ENCODE measurements around the gene EXD2.
"Not testable (repeated sequence)": the region's sequence is repeated elsewhere in the genome, so short reads cannot be mapped to it uniquely, and the experiment has no call there.

The EXD2 gene

DNA sequence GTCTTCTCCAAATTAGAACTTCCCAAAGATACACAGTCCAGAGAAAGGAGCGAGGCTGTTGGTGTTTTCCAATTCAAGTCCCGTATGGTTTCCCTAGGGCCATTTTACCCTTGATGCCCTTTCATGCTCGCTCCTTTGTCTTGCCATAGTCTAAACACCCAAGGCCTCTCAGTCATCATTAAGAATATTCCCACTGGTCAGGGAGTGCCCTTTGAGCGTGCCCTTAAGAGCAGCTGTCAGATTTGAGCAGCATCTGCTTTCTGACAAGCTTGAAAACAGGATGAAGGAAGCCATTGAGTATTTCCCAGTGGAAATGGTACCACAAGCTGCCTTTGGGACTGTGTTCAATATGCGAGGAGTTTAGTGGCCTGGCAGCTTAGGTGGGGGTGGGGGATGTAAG lies 58.3 kb downstream of the EXD2 start:
- DNase-seq (ENCODE audit: low read depth, low spot score): no peak

DNA sequence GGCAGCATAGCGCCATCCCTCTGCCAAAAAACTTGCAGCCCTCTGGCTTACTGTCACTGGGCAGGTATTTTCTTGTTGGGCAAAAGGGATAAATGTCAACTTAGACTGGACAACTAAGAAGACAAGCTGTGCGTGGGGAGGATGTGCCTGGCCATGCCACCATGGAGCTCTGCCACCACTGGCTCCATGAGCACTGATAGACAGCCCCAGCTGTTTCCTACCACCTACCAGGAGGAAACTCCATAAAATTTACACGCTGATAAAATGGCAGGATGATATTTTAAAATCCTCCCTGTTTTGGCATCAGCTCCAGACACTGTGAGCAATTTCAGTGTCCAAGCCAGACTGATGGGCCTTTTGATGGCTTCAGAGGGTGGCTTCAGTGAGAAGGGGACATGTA lies 61.6 kb downstream of the EXD2 start:
- no peak for DNase-seq (ENCODE audit: low read depth, low spot score)

DNA sequence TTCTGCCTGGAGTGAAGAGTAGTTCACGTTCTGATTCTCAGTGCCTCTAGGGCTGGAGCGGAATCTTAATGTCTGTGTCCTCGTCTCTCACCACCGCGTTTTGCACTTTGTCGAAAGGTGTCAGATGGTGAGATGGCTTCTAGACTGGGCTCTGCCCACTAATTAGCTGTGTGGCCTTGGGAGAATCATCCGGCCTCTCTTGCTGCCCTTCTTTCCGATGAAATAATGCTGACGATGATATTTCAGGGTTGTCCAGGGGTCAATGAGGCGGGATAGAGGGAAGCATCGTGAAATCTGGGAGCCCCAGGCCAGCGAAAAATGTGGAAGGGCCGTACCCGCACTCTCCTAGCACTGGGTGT lies 67.8 kb downstream of the EXD2 start:
- DNase-seq (ENCODE audit: low read depth, low spot score): no peak

DNA sequence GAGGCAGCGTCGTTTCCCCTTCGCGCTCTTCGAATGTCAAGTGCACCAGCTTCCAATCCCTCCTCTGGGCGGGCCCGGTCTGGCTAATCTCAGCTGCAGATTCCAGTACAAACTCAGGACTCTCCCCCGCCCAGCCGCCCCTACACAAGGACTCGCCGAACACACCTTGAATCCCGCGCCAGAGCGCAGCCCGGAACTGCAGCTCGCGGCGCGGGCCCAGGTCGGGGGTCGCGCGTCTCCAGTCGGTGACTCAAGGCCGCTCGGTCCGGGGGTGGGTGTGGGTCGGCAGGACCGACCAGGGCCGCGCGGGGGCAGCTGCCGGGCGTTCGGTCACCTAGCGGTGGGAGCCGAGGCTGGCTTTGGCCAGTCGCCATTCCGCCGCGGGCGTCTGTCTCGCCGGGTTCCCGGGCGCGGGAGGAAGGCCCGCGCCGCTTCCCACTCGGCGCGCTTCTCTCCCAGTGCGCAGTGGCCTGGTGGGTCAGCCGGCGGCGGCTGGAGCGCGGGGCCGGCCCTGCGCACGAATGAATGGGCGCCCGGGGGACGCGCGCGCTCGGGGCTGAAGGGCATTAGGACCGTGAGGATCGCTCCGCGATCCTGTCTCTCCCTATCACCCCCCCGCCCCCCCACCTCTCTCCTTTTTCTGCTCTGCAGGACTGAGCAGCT lies 68.4 kb downstream of the EXD2 start, which contains the start of gene GALNT16:
Gene GALNT16 (plus strand): TSS at position 632 of the 663 bp plus-strand sequence. CDS start 133 bp downstream, outside the sequence.
- DNase-seq (ENCODE audit: low read depth, low spot score): peak; percentile 55

DNA sequence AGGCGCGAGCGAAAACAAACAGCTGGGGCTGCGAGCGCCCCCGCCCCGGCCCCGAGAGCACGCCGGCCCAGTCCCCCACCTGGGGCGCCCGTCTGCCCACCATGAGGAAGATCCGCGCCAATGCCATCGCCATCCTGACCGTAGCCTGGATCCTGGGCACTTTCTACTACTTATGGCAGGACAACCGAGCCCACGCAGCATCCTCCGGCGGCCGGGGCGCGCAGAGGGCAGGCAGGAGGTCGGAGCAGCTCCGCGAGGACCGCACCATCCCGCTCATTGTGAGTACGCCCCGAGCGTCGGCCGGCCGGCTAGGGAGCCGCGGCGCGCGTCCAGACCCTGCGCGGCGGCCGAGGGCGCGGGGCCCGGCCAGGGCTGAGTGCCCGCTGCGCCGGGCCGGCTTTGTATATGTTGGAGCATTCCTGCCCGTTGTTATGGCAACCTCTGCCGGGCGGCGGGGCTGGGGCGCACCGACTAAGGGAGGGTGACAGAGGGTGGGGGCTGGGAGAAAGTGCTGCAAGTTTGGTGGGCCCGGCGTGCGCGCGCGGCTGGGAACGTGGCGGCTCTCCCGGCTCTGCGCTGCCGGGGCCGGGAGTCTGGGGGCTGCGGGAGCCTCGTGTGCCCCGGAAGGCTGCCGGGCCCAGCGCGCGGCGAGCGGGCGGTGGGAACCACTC lies 69.0 kb downstream of the EXD2 start:
- peak; percentile 38 for DNase-seq (ENCODE audit: low read depth, low spot score)

DNA sequence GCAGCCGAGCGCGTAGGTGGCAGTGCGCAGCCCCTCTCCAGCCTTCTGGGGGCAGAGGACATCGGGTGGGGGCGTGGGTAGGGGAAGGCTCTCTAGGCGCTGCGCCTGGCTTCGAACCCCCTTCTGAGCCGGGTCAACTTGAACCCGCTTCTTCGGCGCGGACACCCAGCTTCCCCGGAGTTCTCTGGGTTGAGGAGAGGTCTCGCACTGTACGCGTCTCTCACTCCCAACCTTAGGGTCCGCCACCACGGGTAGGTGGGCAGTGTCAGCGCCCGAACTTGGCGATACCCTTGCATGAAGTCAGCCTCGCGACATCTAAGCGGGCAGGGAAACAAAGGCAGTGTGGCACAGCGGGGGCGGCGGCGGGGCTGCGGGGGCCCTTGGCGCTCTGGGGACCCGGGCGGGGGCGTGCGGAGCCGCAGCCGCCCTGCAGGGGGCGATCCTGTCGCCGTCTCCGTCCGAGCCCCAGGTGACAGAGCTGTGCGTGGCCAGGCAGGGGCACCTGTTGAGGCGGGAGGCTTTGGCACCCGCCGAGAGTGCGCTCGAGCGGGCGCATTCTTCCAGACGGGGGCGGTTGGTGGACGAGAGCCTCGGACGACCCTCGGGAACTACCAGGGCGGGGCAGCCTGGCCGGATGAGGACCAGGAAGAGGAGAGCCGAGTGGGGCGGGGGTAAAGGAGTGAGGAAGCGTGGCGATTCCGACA lies 69.7 kb downstream of the EXD2 start:
- peak; percentile 50 for DNase-seq (ENCODE audit: low read depth, low spot score)

DNA sequence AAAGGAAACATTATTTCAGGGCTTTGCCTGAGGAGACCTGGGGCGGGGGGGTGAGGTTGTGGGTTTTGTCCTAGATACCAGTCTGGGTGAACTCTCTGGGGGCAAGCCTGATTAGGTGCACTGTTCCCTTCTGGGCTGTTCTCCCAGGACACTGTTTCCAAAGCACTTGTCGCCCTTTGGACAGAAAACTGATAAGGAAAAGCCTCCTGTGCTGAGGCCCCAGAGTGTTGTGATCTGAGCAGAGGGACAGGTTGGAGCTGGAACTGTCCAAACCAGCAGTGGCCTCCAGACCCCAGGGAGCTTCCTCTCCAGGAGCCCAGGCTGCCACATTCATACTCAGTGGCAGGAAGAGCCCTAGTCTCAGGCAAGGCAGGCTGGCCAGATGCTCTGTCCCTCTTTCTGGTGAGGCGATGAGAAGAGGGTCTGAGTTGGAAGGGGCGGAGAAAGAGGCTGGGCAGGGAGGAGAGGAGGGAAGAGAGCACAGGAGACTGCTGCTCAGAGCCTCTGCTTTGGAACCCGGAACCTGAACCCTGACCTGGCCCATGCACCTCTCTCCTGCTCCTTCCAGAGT lies 70.5 kb downstream of the EXD2 start:
- DNase-seq (ENCODE audit: low read depth, low spot score): peak; percentile 59

DNA sequence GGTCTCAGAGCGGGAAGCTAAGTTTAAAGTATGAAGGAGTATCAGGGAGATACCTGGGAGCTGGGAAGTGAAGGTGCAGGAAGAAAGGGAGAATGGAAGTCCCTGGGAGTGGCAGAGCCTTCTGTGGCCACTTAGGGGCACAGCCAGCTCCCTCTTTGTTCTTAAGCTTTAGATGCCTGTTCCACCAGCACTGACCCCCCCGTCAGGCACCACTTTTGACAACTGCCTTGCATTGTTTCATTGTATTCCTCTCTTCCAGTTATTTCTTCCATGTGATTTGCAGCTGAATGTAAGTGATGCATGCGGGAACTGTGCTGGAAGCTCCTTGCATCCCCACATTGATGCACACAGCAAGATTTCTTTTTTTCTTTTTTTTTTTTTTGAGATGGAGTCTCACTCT lies 71.2 kb downstream of the EXD2 start:
- DNase-seq (ENCODE audit: low read depth, low spot score): no peak

DNA sequence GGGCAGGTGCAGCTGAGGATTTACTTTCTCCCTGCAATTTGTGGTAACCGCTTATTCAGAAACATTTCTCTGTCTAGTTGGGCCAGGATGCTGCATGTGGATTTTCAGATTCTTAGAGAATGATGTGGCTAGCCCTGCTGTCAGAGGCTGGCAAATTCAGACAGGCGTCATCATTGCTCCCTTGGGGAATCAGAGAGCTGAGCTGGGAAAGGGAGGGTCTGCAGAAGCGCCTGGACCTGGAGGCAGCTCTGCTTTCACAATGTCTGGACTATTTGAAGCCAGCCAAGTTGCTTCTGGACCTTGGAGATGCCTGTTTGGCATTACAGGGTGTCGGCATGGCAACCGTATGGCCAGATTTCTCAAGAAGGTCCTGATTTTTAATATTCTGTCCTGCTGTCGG lies 72.1 kb downstream of the EXD2 start:
- peak; percentile 24 for DNase-seq (ENCODE audit: low read depth, low spot score)

DNA sequence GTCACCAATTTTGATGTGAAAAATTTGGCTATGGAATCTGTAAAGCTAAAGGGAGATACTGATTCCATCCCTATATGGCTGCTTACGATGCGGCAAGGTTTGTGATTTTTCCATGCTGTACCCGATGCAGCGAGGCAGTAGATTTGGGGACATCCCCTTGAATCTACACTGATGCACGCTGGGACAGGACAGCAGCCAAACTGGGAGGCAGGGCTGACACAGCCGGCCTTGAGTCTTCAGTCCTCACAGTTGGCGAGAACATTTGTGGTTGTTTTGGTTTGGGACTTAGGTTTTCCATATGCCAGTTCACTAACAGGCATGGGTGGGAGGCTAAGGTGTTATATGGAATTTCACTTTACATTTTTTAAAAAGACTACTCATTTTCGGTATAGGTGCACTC lies 72.5 kb downstream of the EXD2 start:
- no peak for DNase-seq (ENCODE audit: low read depth, low spot score)

DNA sequence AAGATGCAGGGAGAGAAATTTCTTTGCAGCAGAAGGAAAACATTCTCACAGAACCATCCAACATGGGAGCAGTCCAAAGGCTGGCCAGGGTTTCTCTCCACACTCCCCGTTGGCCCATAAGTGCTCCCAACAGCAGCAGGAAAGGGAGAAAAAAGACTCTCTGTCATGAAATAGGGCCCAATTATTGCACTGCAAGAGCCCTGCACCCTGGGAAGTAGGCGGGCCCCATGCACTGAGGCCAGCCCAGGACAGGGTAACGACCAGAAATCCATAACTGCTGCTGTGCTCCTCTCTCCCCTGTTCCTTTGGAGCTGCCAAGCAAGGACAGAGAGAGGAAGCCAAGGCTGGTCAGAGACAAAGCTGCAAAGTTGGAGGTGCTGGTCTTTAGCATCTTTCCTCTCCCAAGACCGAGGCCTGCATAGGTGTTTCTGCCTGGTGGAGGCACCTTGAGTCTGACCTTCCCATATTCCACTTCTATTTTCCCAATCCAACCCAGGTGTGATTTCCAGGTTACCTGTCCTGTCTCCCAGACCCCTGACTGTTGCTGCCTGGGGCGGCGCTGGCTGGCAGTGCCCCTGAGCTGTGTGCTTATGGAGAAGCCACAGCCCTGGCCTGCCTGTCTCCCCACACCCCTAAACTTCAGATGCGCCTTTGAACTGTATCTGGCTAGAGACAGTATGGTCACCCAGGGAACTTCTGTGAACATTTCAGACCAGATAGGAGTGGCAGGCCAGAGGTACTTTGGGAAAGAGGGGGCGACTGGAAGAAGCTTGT lies 75.5 kb downstream of the EXD2 start:
- no peak for DNase-seq (ENCODE audit: low read depth, low spot score)

DNA sequence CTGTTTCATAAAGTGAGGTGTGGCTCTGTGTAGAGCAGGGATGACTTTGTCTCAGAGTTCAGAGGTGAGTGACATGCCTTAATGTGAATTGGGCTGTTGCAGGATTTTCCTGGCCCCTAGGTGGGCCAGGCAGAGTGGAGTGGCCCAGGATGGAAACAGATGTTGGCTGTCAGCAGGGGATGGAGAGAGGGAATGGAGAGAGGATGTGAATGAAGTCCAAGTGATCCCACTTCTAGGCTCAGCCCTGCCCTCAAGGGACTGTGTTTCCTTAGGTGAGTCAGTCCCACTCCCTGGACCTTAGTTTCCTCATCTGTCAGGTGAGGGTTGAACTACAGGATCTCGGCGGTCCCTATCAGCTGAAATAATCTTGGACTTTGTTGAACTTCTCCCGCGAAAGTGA lies 76.2 kb downstream of the EXD2 start:
- no peak for DNase-seq (ENCODE audit: low read depth, low spot score)

DNA sequence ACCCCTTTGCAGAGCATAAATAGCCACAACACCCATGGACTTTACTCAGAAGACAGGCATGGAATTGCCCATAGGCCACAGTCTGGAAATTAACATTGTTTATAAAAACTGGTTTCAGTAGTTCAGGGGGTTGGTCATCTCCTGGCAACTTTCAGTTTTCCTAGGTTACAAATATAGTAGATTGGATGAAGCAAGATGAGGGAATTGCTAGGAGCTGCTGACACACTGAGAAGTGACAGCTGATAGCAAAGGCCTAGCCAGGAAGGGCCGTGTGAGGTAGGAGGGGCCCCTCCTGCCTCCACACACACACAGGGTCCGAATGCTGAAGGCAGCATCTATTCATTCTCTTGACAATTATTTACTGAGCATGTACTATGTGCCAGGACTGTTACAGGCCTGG lies 76.9 kb downstream of the EXD2 start:
- DNase-seq (ENCODE audit: low read depth, low spot score): no peak

DNA sequence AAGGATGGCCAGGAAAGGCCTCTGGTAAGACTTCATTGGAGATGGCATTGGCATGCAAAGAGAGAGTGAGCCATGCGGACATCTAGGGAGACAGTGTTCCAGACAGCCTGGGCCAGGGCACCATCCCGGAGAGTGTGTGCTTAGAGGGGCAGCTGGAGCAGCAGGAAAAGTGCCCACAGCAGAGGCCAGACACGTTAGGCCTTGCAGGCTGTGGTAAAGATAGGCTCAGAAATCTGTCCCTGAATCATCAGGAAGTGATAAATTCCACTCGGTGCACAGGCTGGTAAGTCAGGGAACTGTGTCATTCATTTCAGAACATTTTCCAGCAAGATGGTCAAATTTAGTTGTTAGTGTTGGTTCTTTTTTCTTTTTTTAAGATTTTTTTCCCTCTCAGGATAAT lies 77.5 kb downstream of the EXD2 start:
- DNase-seq (ENCODE audit: low read depth, low spot score): no peak

DNA sequence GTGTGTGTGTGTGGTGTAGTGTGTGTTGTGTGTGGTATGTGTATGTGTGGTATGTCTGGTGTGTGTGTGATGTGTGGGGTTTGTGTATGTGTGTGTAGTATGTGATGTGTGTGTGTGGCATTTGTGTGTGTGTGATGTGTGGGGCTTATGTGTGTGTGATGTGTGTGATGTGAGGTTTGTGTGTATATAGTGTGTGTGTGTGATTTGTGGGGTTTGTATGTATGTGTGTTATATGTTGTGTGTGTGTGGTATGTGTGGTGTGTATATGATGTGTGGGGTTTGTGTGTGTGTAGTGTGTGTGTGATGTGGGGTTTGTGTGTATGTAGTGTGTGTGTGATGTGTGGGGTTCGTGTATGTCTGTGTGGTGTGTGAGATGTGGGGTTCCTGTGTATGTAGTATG lies 78.1 kb downstream of the EXD2 start:
- DNase-seq (ENCODE audit: low read depth, low spot score): no peak

DNA sequence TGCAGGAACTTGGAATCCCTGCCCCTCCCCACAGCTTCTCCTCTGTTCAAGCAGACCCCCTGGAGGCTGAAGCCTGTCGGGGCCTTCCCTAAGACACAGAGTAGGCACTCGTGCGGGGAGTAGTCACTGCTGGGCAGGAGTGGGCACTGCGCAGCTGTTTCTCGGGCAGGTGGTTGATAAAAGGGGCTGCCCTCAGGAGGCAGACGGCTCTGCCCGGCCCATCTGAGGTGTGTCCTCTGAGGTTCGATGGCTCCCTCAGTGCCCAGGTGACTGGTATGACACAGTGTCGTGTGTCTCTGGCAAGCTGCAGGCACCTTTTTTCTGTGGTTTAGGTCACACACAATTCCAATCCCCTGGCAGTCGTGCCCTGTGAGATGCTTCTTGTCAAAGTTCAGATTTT lies 78.8 kb downstream of the EXD2 start:
- DNase-seq (ENCODE audit: low read depth, low spot score): no peak

DNA sequence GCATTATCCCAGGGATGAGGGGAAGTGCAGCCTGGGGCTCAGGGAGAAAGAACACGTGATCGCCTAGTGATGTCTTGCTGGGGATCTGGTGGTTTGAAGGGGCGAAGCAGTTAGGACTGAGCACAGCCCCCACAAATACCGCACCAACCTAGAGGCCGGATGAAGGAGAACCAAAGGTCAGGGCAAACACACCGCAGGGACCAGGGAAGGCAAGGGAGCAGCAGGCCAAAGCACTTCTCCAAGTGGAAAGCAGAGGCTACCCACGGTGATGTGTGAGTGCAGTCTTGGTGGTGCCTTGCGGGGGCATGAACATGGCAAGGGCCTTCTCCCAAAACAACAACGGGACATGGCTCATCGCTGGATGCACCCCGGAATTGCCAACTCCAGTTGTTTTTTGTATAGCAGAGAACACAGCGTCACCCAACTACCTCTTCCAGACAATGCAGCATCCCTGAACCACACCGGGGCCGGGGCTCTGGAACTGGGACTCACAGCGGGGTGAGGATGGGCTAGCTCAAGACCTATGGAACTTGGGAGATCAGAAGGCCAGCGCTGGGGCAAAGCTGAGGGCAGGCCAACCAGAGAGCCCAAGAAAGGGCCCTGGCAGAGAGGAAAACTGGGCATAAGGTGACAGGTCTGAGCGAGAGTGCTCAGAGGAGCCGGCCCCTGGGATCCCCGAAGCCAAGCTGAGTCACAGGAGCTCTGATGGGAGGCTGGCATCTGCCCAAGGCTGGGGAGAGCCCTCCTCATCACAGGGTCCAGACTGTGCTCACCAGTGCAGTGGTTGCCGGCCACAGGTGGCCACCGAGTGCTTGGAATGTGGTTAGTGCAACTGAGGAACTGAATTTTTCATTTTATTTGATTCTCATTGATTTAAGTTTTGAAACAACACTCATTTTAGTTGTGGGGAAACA lies 79.8 kb downstream of the EXD2 start:
- no peak for DNase-seq (ENCODE audit: low read depth, low spot score)

DNA sequence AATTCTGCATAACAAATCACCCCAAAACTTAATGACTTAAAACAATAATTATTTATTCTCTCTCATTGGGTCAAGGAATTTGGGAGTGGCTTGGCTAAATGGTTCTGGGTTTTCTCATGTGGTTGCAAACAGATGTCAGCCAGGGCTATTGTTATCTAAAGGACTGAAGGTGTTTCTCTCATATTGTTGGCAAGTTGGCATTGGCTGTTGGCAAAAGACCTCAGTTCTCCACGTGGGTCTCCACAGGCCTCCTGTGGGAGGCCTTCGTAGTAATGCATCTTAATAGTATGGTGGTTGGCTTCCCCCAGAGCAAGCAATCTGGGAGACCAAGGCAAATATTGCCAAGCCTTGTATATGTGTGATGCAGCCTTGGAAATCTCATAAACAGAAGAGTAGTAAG lies 83.0 kb downstream of the EXD2 start:
- no peak for DNase-seq (ENCODE audit: low read depth, low spot score)

DNA sequence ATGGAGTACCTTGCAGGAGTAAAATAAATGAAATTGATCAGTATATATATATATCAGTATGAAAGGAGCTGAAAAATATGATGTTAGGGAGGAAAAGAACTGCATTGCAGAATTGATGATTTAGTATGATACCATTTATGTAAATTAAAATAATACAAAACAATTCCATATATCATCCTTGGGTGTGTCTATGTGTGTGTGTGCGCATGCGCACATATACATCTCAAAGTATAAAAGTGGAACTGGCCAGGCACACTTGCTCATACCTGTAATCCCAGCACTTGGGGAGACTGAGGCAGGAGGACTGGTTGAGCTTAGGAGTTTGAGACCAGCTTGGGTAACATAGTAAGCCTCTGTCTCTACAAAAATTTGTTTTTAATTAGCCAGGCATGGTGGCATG lies 84.0 kb downstream of the EXD2 start:
- DNase-seq (ENCODE audit: low read depth, low spot score): no peak

DNA sequence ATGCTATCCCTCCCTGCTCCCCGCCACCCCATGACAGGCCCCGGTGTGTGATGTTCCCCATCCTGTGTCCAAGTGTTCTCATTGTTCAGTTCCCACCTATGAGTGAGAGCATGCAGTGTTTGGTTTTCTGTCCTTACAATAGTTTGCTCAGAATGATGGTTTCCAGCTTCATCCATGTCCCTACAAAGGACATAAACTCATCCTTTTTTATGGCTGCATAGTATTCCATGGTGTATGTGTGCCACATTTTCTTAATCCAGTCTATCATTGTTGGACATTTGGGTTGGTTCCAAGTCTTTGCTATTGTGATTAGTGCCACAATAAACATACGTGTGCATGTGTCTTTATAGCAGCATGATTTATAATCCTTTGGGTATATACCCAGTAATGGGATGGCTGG lies 86.1 kb downstream of the EXD2 start:
- DNase-seq (ENCODE audit: low read depth, low spot score): not testable (repeated sequence)

DNA sequence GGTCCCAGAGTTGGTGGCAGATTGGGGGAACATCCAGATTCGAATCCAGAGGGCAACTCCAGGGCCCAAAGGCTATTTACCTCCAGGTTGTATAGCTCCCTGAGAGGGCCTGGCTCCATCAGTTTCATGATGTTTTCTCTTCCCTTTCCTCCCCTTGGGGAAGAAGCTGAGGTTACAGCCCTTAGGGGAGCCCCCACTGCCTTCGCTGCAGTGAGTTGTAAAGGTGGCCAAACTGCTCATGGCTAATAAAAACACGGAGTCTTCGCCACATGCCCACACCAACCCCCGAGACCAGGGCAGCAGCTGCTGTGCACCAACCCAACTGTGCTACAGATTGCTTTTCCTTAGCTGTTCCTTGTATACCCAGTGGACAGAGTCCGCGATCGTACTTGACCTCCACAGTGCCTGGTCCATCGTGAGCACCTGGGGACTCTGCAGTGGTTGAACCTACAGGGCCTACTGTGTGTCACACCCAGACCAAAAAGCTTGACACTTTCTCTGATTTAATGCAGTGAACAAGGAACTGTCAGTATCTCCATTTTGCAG lies 89.5 kb downstream of the EXD2 start:
- no peak for DNase-seq (ENCODE audit: low read depth, low spot score)
